Choroid plexus epithelial cell (primary cell): ENCODE results near the gene PPP1R14C.
A peak's percentile ranks its signal among the peaks of the same experiment; 100 is the strongest.

Experiments
- DNase-seq: peaks from one replicate; pipeline ENCODE4 v3.0.0-alpha.2; 2010; ENCODE audit warnings: low read depth
- H3K4me3 ChIP-seq: 2 replicates; pipeline ENCODE4 v1.5.1; 2011; ENCODE audit warnings: low read depth, mild to moderate bottlenecking, control low read depth, low read length, moderate library complexity
- TF ChIP-seq, protein P1 (sequence below): conservative IDR thresholded peaks from 2 replicates; pipeline ENCODE4 v1.5.1; 2011; ENCODE audit warnings: low read depth, mild to moderate bottlenecking, control low read depth, inconsistent platforms, low read length, moderate library complexity

The PPP1R14C gene

DNA sequence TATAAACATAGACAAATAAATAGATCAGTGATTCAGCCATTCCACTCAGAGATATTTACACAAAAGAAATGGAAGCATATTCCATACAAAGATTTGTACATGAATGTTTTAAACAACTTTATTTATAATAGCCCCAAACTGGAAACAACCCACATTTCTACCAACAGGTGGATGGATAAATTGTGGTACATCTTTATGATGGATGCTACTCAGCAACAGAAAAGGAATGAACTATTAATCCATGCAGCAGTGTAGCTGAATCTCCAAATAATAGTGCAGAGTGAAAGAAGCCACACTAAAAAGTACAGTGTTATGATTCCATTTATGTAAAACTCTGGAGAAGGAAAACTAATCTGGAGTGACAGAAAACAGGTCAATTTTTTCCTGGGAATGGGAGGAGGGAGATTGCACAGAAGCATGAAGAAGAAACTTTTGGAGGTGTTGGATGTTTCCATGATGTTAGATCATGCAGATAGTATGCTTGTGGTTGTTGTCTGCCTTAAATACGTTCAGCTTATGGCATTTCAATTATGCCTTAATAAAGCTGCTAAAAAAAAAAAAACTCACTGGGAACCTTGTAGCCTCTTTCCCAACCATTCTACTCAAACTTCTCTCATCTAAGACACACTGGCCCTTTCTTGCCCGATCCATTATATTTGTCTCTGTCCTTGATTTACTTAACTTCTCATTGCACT is 100.9 kb downstream of the PPP1R14C start:
- DNase-seq = no peak
- TF ChIP-seq, protein P1, sequence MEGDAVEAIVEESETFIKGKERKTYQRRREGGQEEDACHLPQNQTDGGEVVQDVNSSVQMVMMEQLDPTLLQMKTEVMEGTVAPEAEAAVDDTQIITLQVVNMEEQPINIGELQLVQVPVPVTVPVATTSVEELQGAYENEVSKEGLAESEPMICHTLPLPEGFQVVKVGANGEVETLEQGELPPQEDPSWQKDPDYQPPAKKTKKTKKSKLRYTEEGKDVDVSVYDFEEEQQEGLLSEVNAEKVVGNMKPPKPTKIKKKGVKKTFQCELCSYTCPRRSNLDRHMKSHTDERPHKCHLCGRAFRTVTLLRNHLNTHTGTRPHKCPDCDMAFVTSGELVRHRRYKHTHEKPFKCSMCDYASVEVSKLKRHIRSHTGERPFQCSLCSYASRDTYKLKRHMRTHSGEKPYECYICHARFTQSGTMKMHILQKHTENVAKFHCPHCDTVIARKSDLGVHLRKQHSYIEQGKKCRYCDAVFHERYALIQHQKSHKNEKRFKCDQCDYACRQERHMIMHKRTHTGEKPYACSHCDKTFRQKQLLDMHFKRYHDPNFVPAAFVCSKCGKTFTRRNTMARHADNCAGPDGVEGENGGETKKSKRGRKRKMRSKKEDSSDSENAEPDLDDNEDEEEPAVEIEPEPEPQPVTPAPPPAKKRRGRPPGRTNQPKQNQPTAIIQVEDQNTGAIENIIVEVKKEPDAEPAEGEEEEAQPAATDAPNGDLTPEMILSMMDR = no peak
- no peak overlapping the region for H3K4me3 ChIP-seq

DNA sequence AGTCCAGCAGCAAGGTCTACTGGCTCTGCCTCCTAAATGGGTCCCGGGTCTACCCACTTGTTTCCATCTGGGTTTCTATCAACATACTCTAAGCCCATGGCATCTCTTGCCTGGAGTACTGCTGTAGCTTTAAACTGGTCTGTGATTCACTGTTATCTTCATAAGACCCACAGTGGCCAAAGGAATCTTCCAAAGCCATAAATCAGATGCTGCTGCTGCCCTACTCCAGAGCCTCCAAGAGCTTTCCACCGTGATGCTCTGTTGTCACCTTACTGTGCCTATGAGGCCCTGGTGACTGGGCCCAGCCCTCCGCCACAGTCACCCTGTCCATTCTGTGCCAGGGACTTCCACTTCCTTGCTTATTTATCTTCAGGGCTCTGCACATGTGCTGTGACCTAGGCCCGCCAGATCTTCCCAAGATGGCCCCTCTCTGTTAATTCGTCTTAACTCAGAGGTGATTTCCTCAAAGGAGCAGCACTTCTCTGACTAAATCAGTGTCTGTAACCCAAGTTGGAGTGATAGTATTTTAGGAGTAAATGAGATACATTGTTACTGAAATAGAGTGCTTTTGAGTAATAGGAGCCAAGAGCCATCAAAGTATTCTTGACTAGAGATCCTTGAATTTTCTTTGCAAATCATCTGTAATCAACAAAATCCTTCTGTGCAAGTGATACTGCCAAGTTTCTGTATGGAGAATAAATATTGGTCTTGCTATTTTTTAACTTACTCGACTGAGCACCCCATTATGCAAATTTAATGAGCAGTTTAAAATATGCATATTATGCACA is 102.5 kb downstream of the PPP1R14C start:
- DNase-seq = no peak
- H3K4me3 ChIP-seq = no peak overlapping the region
- TF ChIP-seq, protein P1 = no peak

DNA sequence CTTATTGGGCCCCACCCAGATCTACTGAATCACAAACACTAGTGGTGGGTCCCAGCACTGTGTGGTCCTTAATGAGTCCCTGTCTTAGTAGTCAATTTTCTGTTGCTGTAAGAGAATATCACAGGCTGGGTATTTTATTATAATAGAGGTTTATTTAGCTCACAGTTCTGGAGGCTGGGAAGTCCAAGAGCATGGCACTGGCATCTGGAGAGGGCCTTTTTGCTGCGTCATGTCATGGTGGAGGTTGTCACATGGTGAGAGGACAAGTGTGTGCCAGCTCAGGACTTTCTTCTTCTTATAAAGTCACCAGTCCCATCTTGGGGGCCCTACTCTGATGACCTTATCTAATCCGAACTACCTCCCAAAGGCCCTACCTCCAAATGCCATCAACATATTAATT is 105.0 kb downstream of the PPP1R14C start:
- no peak overlapping the region for H3K4me3 ChIP-seq
- DNase-seq = no peak
- TF ChIP-seq, protein P1 = no peak

DNA sequence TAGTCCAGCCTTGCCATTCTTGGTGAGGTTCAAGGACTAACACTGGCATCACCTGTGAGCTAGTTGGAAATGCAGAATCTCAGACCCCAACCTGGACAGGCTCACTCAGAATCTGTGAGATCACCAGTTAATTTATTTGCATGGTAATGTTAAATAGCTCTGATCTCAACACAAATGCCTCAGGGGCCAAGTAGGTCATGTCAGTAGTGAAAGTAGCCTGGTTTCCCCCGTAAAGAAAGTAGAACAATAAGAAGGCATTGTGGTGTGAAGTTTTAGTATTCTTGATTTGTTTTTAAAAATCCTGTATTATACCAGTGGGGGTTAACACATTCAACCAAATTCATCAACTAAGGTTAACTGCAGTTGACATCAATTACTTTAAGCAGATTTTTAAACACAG is 105.5 kb downstream of the PPP1R14C start:
- H3K4me3 ChIP-seq = no peak overlapping the region
- TF ChIP-seq, protein P1 = no peak
- no peak for DNase-seq

DNA sequence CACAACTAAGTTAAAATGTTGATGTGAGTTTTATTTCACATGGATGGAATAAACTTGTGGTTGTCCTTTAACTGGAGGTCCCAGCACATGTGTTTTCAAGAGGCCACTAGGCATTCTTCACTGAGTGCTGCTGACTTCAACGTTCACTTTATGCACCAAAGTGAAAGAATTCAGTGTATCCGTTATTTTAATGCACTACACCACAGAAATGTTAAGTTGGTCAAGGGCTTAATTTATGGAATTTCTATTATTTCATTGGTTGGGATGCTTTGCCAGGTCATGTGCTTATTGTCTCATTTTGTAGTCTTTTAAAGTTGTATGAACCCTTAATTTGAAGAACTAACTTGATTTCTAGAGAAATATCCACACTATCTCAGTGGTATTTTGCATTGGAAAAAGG is 106.4 kb downstream of the PPP1R14C start:
- TF ChIP-seq, protein P1 = no peak
- DNase-seq = no peak
- no peak overlapping the region for H3K4me3 ChIP-seq

DNA sequence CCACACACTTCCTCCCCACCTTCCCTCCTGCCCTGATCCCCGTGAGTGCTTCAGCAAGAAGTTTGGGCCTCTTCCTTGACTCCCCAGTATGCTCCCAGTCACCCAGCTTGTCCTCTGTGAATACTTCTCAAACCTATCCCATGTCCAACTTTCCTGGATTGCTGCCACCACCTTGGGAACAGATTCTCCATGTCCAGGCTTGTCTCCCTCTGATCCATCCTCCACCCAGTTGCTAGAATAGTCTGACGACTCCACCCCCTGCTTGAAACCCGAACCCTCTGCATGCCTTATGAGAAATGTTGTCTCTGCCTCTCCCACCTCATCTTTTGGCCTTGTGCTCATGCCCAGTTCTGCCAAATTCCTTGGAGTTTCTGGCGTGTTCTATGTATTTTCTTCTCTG is 108.0 kb downstream of the PPP1R14C start:
- no peak overlapping the region for H3K4me3 ChIP-seq
- TF ChIP-seq, protein P1 = no peak
- peak; percentile 62 for DNase-seq
